K562 (cell line): Measurements from ENCODE around the gene ZMYND8. TPM values are rescaled to one million over a fixed set of nuclear protein-coding genes. Genes with fewer than 3 reads are reported as not detected.

Experiments
- ATAC-seq: fragments of 200-7000 bp; cut with Tn5 transposase; 3 replicates; pipeline ENCODE4 v1.9.1; 2020; ENCODE audit warnings: moderate library complexity
- BruUV-seq: library from RNA; stranded (reverse); fragments of 400-500 nt; replicated peaks from 2 replicates; lab custom pipeline; 2021; lab: Mats Ljungman, UMichigan
- CTCF ChIA-PET: fragments of 300-600 bp; formaldehyde crosslinking; extraction: SDS; loops from one replicate; lab custom pipeline; 2021; ENCODE audit warnings: low intra/inter-chr PET ratio; lab: Yijun Ruan, JAX
- POLR2A ChIA-PET: fragments of 300-600, 350-650 bp; sonication (Branson Sonifier 250); formaldehyde crosslinking; extraction: SDS; loops from one replicate; lab custom pipeline; 2021; ENCODE audit warnings: antibody characterized with exemption, inconsistent platforms; lab: Yijun Ruan, JAX
- DNase-seq, 4 experiments: peaks; one replicate each; pipeline versions ENCODE4 v3.0.0 to v3.0.0-alpha.2; 2011 to 2018; ENCODE audit warnings: low spot score in 3 of 4, mixed read lengths in 3 of 4; ENCODE audit errors: extremely low read depth in 1 of 4
- FAIRE-seq: peaks from 2 replicates; lab custom pipeline; 2011; peaks lifted over from hg19 to GRCh38; lab: Jason Lieb, UNC
- H2AFZ ChIP-seq: 2 replicates; pipeline ENCODE4 v1.6.0; 2011; ENCODE audit warnings: low read depth, low read length, control low read depth, inconsistent platforms
- H3K27ac ChIP-seq: fragments of 200-600 bp; 3 replicates; pipeline ENCODE4 v1.8.0; 2011; ENCODE audit warnings: low read depth, mild to moderate bottlenecking, control low read depth, inconsistent platforms, low read length, moderate library complexity, mixed read lengths; ENCODE audit errors: extremely low read depth
- H3K27me3 ChIP-seq, 2 experiments: fragments of 300-600 bp in 1 of 2; 2 replicates in 1 of 2; 3 replicates in 1 of 2; pipeline versions ENCODE4 v1.6.0 to v1.8.0; 2011; ENCODE audit warnings: inconsistent platforms in 2 of 2, low read length in 2 of 2, mild to moderate bottlenecking in 1 of 2, mixed read lengths in 1 of 2, moderate library complexity in 1 of 2; ENCODE audit not compliant: control insufficient read depth in 2 of 2, insufficient read depth in 2 of 2
- H3K36me3 ChIP-seq: fragments of 300-600 bp; 3 replicates; pipeline ENCODE4 v1.8.0; 2011; ENCODE audit warnings: mild to moderate bottlenecking, low read length, inconsistent platforms; ENCODE audit not compliant: control insufficient read depth, insufficient read depth
- H3K4me1 ChIP-seq, 2 experiments: fragments of 200-600 bp in 1 of 2; replicated peaks in 1 of 2; 2 replicates in 1 of 2; 3 replicates in 1 of 2; pipeline versions ENCODE4 v1.5.1 to v1.8.0; 2011; ENCODE audit warnings: inconsistent platforms in 2 of 2, low read length in 2 of 2, mild to moderate bottlenecking in 1 of 2, mixed read lengths in 1 of 2, moderate library complexity in 1 of 2; ENCODE audit not compliant: control insufficient read depth in 2 of 2, insufficient read depth in 2 of 2
- H3K4me2 ChIP-seq: 2 replicates; pipeline ENCODE4 v1.6.1; 2011; ENCODE audit warnings: low read length, control low read depth, inconsistent platforms, mixed read lengths; ENCODE audit not compliant: insufficient read depth
- H3K4me3 ChIP-seq: fragments of 200-600 bp; sonication (generic), shearing (Covaris generic); 2 replicates; pipeline ENCODE4 v1.5.1; 2016; ENCODE audit warnings: control low read depth, inconsistent platforms
- H3K79me2 ChIP-seq: fragments of 200-600 bp; 3 replicates; pipeline ENCODE4 v1.8.0; 2011; ENCODE audit warnings: low read length, inconsistent platforms; ENCODE audit not compliant: control insufficient read depth, insufficient read depth
- H3K9ac ChIP-seq, 2 experiments: 2 replicates each; pipeline versions ENCODE4 v1.6.0 to v1.6.1; 2011; ENCODE audit warnings: low read depth in 2 of 2, low read length in 2 of 2, control low read depth in 1 of 2, inconsistent platforms in 1 of 2, mild to moderate bottlenecking in 1 of 2, mixed read lengths in 1 of 2; ENCODE audit not compliant: insufficient read depth in 1 of 2
- H3K9me1 ChIP-seq: one replicate; pipeline ENCODE4 v1.6.0; 2011; ENCODE audit warnings: inconsistent platforms, mild to moderate bottlenecking, low read length, moderate library complexity; ENCODE audit not compliant: control insufficient read depth, insufficient read depth
- H3K9me3 ChIP-seq: replicated peaks from 2 replicates; pipeline ENCODE4 v1.5.1; 2011; ENCODE audit warnings: low read depth, low read length, inconsistent platforms; ENCODE audit not compliant: control insufficient read depth, insufficient read depth
- H4K20me1 ChIP-seq: replicated peaks from 2 replicates; pipeline ENCODE4 v1.6.1; 2011; ENCODE audit warnings: low read length, inconsistent platforms, mixed read lengths; ENCODE audit not compliant: control insufficient read depth, insufficient read depth
- EGR1 ChIP-seq: fragments of 450-650 bp; conservative IDR thresholded peaks from 2 replicates; pipeline ENCODE4 v1.6.1; 2017; ENCODE audit warnings: mild to moderate bottlenecking
- ETV5 ChIP-seq: sonication (generic); formaldehyde crosslinking; IDR thresholded peaks from 2 replicates; pipeline ENCODE4 v1.4.0; 2020; ENCODE audit warnings: low read depth, mild to moderate bottlenecking, missing genetic modification reagents
- KDM5B ChIP-seq: fragments of 200-600 bp; sonication (generic); IDR thresholded peaks from 2 replicates; pipeline ENCODE4 v1.6.1; 2012; ENCODE audit warnings: low read depth, mild to moderate bottlenecking, moderate library complexity, low read length, control low read depth, inconsistent platforms; ENCODE audit not compliant: insufficient replicate concordance
- NFIC ChIP-seq: fragments of 450-650 bp; IDR thresholded peaks from 2 replicates; pipeline ENCODE4 v1.6.1; 2017; ENCODE audit warnings: mild to moderate bottlenecking, inconsistent platforms
- RBM22 ChIP-seq: fragments of 200-400 bp; formaldehyde crosslinking; IDR thresholded peaks from 2 replicates; pipeline ENCODE4 v1.6.1; 2018; ENCODE audit warnings: low read length, low read depth; ENCODE audit not compliant: poor library complexity, severe bottlenecking
- SREBF1 ChIP-seq: fragments of 150-350 bp; IDR thresholded peaks from 2 replicates; pipeline ENCODE4 v1.6.1; 2014; ENCODE audit warnings: antibody characterized with exemption, low read depth, low read length, borderline replicate concordance
- ZBTB11 ChIP-seq, 3 experiments: fragments of 200-800 bp in 1 of 3; fragments of 250-450 bp in 1 of 3; fragments of 450-650 bp in 1 of 3; sonication (Bioruptor Pico) in 1 of 3; sonication (Bioruptor generic) in 1 of 3; formaldehyde crosslinking in 1 of 3; IDR thresholded peaks; 2 replicates each; pipeline versions ENCODE4 v1.6.1 to v1.8.0; 2016 to 2022; ENCODE audit warnings: mild to moderate bottlenecking in 2 of 3, missing genetic modification characterization in 2 of 3, missing compliant biosample characterization in 1 of 3, moderate library complexity in 1 of 3
- ZHX1 ChIP-seq: fragments of 150-350 bp; conservative IDR thresholded peaks from 2 replicates; pipeline ENCODE4 v1.6.1; 2014; ENCODE audit warnings: low read length
- WGBS: fragments of 100-300 bp; shearing (Covaris generic); methylation state at CpG from one replicate; pipeline ENCODE4 v1.1.6; 2016; ENCODE audit warnings: low coverage, mixed read lengths; ENCODE audit not compliant: insufficient coverage; ENCODE audit errors: missing lambda C conversion rate; 5-methylcytosine and 5-hydroxymethylcytosine counted together
- in situ Hi-C: fragments of 300-500 bp; cut with MboI; formaldehyde crosslinking; loops from 4 replicates; pipeline ENCODE4 v1.15.0; 2018; ENCODE audit warnings: inconsistent platforms, mixed read lengths
- intact Hi-C: fragments of 100-400 bp; cut with micrococcal nuclease; formaldehyde crosslinking; loops from 2 replicates; pipeline ENCODE4 v1.14.2; 2022
- polyA plus RNA-seq, 8 experiments: library from polyadenylated mRNA; depleted of rRNA in 4 of 8; stranded (reverse) in 5 of 8; unstranded in 3 of 8; fragments of >200 nt; fragmentation: Nextera tagmentation in 2 of 8; fragmentation: Illumina TruSeq in 1 of 8; extraction: Ambion mirVana in 2 of 8; extraction: Trizol in 1 of 8; gene quantifications; 2 replicates each; pipeline versions ENCODE4 v1.2.1 to v1.2.3, GENCODE V29; 2011 to 2014; ENCODE audit warnings: inconsistent platforms in 1 of 8, missing spikeins in 1 of 8
- total RNA-seq, 7 experiments: library from RNA; depleted of rRNA in 6 of 7; stranded (reverse); fragments of >200 nt in 6 of 7; fragmentation: Illumina TruSeq in 2 of 7; extraction: Trizol in 2 of 7; gene quantifications; 2 replicates each; pipeline versions ENCODE4 v1.2.1 to v1.2.3, GENCODE V29; 2011 to 2021; ENCODE audit warnings: low replicate concordance in 1 of 7
- TF ChIP-seq, protein P1 (sequence below): fragments of 250-450 bp; sonication (Bioruptor Pico); IDR thresholded peaks from 2 replicates; pipeline ENCODE4 v1.4.0; 2020; ENCODE audit warnings: borderline replicate concordance

Gene ZMYND8
- total and polyA plus RNA-seq, 9 of the 15 experiments (the other 6 are each of a cell fraction or from before 2014, with no cell fraction given), result 31.8 to 148 (median 71.9) TPM

DNA sequence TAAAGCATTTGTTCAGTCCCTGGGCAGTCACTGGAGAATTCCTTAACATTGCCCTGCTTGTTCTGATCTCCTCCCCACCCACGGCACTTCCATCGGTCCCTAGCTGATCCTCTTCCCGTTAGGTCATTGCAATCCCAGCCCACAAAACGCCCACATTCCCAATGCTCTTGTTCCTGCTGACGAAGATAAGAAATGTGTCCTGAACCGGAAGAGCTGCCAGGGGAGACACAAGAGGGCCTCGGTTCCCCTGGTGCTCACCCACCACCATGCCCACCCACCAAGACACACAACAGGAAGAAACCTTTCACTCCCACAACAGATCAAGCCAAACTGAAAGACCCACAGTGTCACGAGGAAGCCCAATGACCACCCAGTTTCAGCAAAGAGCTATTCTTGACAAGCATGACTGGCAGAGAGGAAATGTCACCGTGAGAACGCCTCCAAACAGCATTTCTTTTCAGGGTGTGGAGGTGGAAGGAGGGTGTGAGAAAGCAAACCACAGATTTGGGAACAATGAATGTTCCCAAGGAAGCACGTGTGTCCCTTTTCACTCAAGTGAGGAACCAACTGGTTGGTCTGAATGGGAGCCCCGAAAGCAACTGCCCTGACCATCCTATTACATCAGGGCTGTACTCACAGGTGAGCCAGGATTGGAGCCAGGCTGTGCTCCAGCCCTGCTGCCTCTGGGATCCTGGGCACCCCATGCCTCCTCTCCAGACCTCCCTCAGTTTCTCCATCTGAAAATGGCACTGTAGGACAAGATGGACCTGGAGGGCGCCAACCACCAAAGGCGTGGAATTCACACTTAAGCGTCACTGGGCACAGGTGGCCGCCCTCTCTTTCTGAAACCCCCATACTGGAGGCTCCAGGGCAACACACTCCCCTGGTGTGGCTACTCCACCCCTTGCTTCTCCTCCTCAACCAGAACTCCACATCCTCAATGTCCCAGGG, 97.5 kb downstream of the ZMYND8 start:
- Histone ChIP-seq H3K9ac (no peak overlapping the region), H3K4me2 (no peak overlapping the region), H2AFZ (no peak overlapping the region), H4K20me1 (peaks cover 27% of the 10 kb centered on the region), H3K27me3 (no peaks in the 10 kb centered on the region), H3K79me2 (peaks cover 92% of the 10 kb centered on the region), H3K4me3 (no peak overlapping the region), H3K9me1 (no peaks in the 10 kb centered on the region), H3K27ac (peak overlapping the region; percentile 37; the same call in 2 of the 3 replicates), H3K9me3 (no peaks in the 10 kb centered on the region), H3K4me1 (peaks cover 9 to 11% of the 10 kb centered on the region in 2 experiments; a peak in 3 of 5 replicates), H3K36me3 (peaks cover 92% of the 10 kb centered on the region)
- no peak for FAIRE-seq
- intact Hi-C loops (no loop called here), in situ Hi-C loops (no loop called here)
- POLR2A ChIA-PET, result interaction anchor here (0.6 to 1.7 kb wide), 3 partner anchors 12 to 933 kb away, joined by 4 to 5 read pairs (median 4); no protein-coding TSS in a partner anchor
- 76% methylated on average over 15 of the region's 16 CpGs for WGBS
- no peak; the same call in 2 of the 3 replicates for ATAC-seq
- DNase-seq, result no peak
- BruUV-seq, result no TSS peak
- CTCF ChIA-PET, result no interaction called here
- TF ChIP-seq NFIC, result no peak
- peak; percentile 68 for TF ChIP-seq RBM22
- TF ChIP-seq, protein P1, sequence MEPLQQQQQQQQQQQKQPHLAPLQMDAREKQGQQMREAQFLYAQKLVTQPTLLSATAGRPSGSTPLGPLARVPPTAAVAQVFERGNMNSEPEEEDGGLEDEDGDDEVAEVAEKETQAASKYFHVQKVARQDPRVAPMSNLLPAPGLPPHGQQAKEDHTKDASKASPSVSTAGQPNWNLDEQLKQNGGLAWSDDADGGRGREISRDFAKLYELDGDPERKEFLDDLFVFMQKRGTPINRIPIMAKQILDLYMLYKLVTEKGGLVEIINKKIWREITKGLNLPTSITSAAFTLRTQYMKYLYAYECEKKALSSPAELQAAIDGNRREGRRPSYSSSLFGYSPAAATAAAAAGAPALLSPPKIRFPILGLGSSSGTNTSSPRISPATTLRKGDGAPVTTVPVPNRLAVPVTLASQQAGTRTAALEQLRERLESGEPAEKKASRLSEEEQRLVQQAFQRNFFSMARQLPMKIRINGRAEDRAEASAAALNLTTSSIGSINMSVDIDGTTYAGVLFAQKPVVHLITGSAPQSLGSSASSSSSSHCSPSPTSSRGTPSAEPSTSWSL (CRISPR knock-in tag), result no peak
- TF ChIP-seq SREBF1, result no peak
- TF ChIP-seq ETV5 (CRISPR knock-in tag), result 0 out of 2 replicates have a peak, but pooled peaks have one; percentile 27
- no peak for TF ChIP-seq KDM5B
- TF ChIP-seq EGR1, result peak; percentile 56
- peak in 1 of 3 experiments; percentile 45; a peak in 2 of 6 replicates for TF ChIP-seq ZBTB11 (CRISPR knock-in tag; IDR thresholded peaks at IDR 0.05)
- TF ChIP-seq ZHX1, result no peak
